Mammary epithelial cell (primary cell): ENCODE measurements around the gene BANP.

Experiments used
- CTCF ChIP-seq, 2 donors: IDR thresholded peaks in 1 of 2; conservative IDR thresholded peaks in 1 of 2; 2 replicates each; pipeline ENCODE4 v1.5.1; 2011 to 2012; ENCODE audit warnings: inconsistent platforms in 2 of 2, low read length in 2 of 2, mild to moderate bottlenecking in 2 of 2, control low read depth in 1 of 2, low read depth in 1 of 2; ENCODE audit not compliant: insufficient read depth in 1 of 2; ENCODE audit errors: extremely low read depth in 1 of 2
- EZH2 ChIP-seq: IDR thresholded peaks from 2 replicates; pipeline ENCODE4 v1.6.1; 2012; ENCODE audit warnings: low read length, inconsistent platforms, borderline replicate concordance

- TF ChIP-seq CTCF (conservative IDR thresholded peaks at IDR 0.05 in 1 of 2, IDR thresholded peaks at IDR 0.05 in 1 of 2; ENCODE audit: extremely low read depth in 1 of 2, insufficient read depth in 1 of 2, low read depth in 1 of 2, low read length in 2 of 2), result no peak
- TF ChIP-seq EZH2, result no peak
These were observed 52.5 kb downstream of the BANP start for GRCh38 chr16:88003736-88004135.
